H1 (cell line): ENCODE data around the gene P3H3. TPM values are rescaled to one million over a fixed set of nuclear protein-coding genes. Genes with fewer than 3 reads are reported as not detected.

ENCODE experiments used
- CTCF ChIA-PET: fragments of 300-600 bp; sonication (Branson Sonifier 250); formaldehyde crosslinking; loops from one replicate; lab custom pipeline; 2021; ENCODE audit not compliant: partially characterized antibody; lab: Charles Lee
- POLR2A ChIA-PET: fragments of 300-600 bp; sonication (Branson Sonifier 250); formaldehyde crosslinking; loops from one replicate; lab custom pipeline; 2021; ENCODE audit warnings: inconsistent platforms; ENCODE audit not compliant: partially characterized antibody; lab: Charles Lee
- DNase-seq, 2 experiments: peaks; one replicate each; pipeline versions ENCODE4 v3.0.0 to v3.0.0-alpha.2; 2010 to 2022; ENCODE audit warnings: low spot score in 2 of 2, low read depth in 1 of 2, mixed read lengths in 1 of 2
- FAIRE-seq: peaks from 2 replicates; lab custom pipeline; 2011; peaks lifted over from hg19 to GRCh38; lab: Jason Lieb, UNC
- H2AFZ ChIP-seq: 2 replicates; pipeline ENCODE4 v1.8.1; 2012; ENCODE audit warnings: low read length, inconsistent platforms
- H2AK5ac ChIP-seq: 2 replicates; pipeline ENCODE4 v1.6.1; 2013; ENCODE audit warnings: low read depth, low read length
- H2BK120ac ChIP-seq: replicated peaks from 2 replicates; pipeline ENCODE3; 2013; ENCODE audit warnings: low read depth, low read length, inconsistent platforms
- H2BK12ac ChIP-seq: 2 replicates; pipeline ENCODE4 v1.6.1; 2013; ENCODE audit warnings: low read depth, low read length
- H2BK15ac ChIP-seq: 2 replicates; pipeline ENCODE4 v1.6.1; 2013; ENCODE audit warnings: low read length
- H2BK20ac ChIP-seq: 2 replicates; pipeline ENCODE4 v1.6.1; 2013; ENCODE audit warnings: low read length
- H2BK5ac ChIP-seq: 2 replicates; pipeline ENCODE4 v1.6.1; 2013; ENCODE audit warnings: low read depth, low read length
- H3K14ac ChIP-seq: 2 replicates; pipeline ENCODE4 v1.6.1; 2013; ENCODE audit warnings: inconsistent platforms; ENCODE audit not compliant: insufficient read length
- H3K18ac ChIP-seq: 2 replicates; pipeline ENCODE4 v1.6.1; 2013; ENCODE audit warnings: low read length; ENCODE audit errors: extremely low read depth
- H3K23ac ChIP-seq: 2 replicates; pipeline ENCODE4 v1.6.1; 2013; ENCODE audit warnings: inconsistent platforms; ENCODE audit not compliant: insufficient read length
- H3K23me2 ChIP-seq: 2 replicates; pipeline ENCODE4 v1.6.1; 2013; ENCODE audit warnings: low read depth, low read length
- H3K27ac ChIP-seq: 2 replicates; pipeline ENCODE4 v1.6.1; 2011; ENCODE audit warnings: low read depth, low read length, inconsistent platforms
- H3K27me3 ChIP-seq, 4 experiments: replicated peaks in 1 of 4; 1 replicate in 1 of 4; 2 replicates in 3 of 4; pipeline versions ENCODE4 v1.6.1 to v1.8.1; 2011 to 2013; ENCODE audit warnings: low read length in 3 of 4, mild to moderate bottlenecking in 3 of 4, inconsistent platforms in 2 of 4, mixed read lengths in 2 of 4, moderate library complexity in 1 of 4; ENCODE audit not compliant: control insufficient read depth in 3 of 4, insufficient read depth in 3 of 4; ENCODE audit errors: extremely low read depth in 1 of 4
- H3K36me3 ChIP-seq, 4 experiments: 2 replicates each; pipeline versions ENCODE4 v1.6.1 to v1.8.1; 2011 to 2013; ENCODE audit warnings: mild to moderate bottlenecking in 4 of 4, low read length in 3 of 4, moderate library complexity in 2 of 4, control low read depth in 1 of 4, inconsistent platforms in 1 of 4; ENCODE audit not compliant: insufficient read depth in 4 of 4, control insufficient read depth in 2 of 4
- H3K4ac ChIP-seq: replicated peaks from 2 replicates; pipeline ENCODE3; 2013; ENCODE audit warnings: low read length, low read depth, mixed read lengths, inconsistent platforms; ENCODE audit not compliant: insufficient read length
- H3K4me1 ChIP-seq, 4 experiments: replicated peaks in 1 of 4; 1 replicate in 1 of 4; 2 replicates in 3 of 4; pipeline versions ENCODE4 v1.6.1 to v1.8.1; 2011 to 2013; ENCODE audit warnings: low read length in 3 of 4, inconsistent platforms in 2 of 4, mixed read lengths in 1 of 4; ENCODE audit not compliant: insufficient read depth in 4 of 4, control insufficient read depth in 3 of 4
- H3K4me2 ChIP-seq, 2 experiments: 2 replicates each; pipeline versions ENCODE4 v1.6.1 to v1.8.1; 2011 to 2013; ENCODE audit warnings: low read depth in 2 of 2, low read length in 2 of 2, control low read depth in 1 of 2, inconsistent platforms in 1 of 2, mild to moderate bottlenecking in 1 of 2; ENCODE audit not compliant: insufficient read depth in 1 of 2
- H3K4me3 ChIP-seq, 4 experiments: fragments of 200-600, 300-600 bp in 1 of 4; sonication (generic), shearing (Covaris generic), sonication (Bioruptor Twin) in 1 of 4; 2 replicates each; pipeline versions ENCODE4 v1.5.1 to v1.8.1; 2011 to 2016; ENCODE audit warnings: low read length in 4 of 4, low read depth in 3 of 4, control low read depth in 2 of 4, inconsistent platforms in 2 of 4, mild to moderate bottlenecking in 2 of 4, mixed read lengths in 1 of 4, moderate library complexity in 1 of 4; ENCODE audit not compliant: insufficient read depth in 2 of 4; ENCODE audit errors: extremely low read depth in 1 of 4
- H3K56ac ChIP-seq: replicated peaks from 2 replicates; pipeline ENCODE3; 2013; ENCODE audit warnings: low read depth, mild to moderate bottlenecking, mixed read lengths, low read length, inconsistent platforms; ENCODE audit not compliant: insufficient read length
- H3K79me1 ChIP-seq: 2 replicates; pipeline ENCODE4 v1.6.1; 2013; ENCODE audit warnings: low read depth, low read length, control low read depth
- H3K79me2 ChIP-seq, 2 experiments: 2 replicates each; pipeline versions ENCODE4 v1.6.1 to v1.8.1; 2012 to 2013; ENCODE audit warnings: low read length in 2 of 2, mild to moderate bottlenecking in 2 of 2, inconsistent platforms in 1 of 2; ENCODE audit not compliant: insufficient read depth in 2 of 2, control insufficient read depth in 1 of 2
- H3K9ac ChIP-seq, 4 experiments: replicated peaks in 1 of 4; 1 replicate in 1 of 4; 2 replicates in 3 of 4; pipeline versions ENCODE4 v1.6.1 to v1.8.1; 2011 to 2013; ENCODE audit warnings: low read depth in 3 of 4, low read length in 3 of 4, control low read depth in 2 of 4, mild to moderate bottlenecking in 2 of 4, moderate library complexity in 2 of 4, inconsistent platforms in 1 of 4; ENCODE audit errors: extremely low read depth in 1 of 4
- H3K9me3 ChIP-seq, 2 experiments: 2 replicates each; pipeline versions ENCODE4 v1.6.1 to v1.8.1; 2012 to 2013; ENCODE audit warnings: mild to moderate bottlenecking in 2 of 2, moderate library complexity in 2 of 2, control low read depth in 1 of 2, inconsistent platforms in 1 of 2, low read depth in 1 of 2, low read length in 1 of 2, mixed read lengths in 1 of 2; ENCODE audit not compliant: insufficient read depth in 2 of 2
- H4K20me1 ChIP-seq, 2 experiments: replicated peaks in 1 of 2; 2 replicates each; pipeline versions ENCODE3 to v1.8.1; 2011 to 2013; ENCODE audit warnings: inconsistent platforms in 2 of 2, low read length in 2 of 2, mild to moderate bottlenecking in 1 of 2; ENCODE audit not compliant: insufficient read depth in 2 of 2, control insufficient read depth in 1 of 2
- H4K5ac ChIP-seq: 2 replicates; pipeline ENCODE4 v1.6.1; 2013; ENCODE audit warnings: low read length, low read depth, mixed read lengths, inconsistent platforms; ENCODE audit not compliant: insufficient read length
- H4K8ac ChIP-seq: 2 replicates; pipeline ENCODE4 v1.8.0; 2013; ENCODE audit warnings: mild to moderate bottlenecking, moderate library complexity, low read length, inconsistent platforms; ENCODE audit not compliant: insufficient read depth; ENCODE audit errors: extremely low read depth
- H4K91ac ChIP-seq: replicated peaks from 2 replicates; pipeline ENCODE3; 2013; ENCODE audit warnings: low read length, mixed read lengths, inconsistent platforms; ENCODE audit not compliant: insufficient read length
- FOSL1 ChIP-seq: IDR thresholded peaks from 2 replicates; pipeline ENCODE4 v1.6.1; 2011; ENCODE audit warnings: mild to moderate bottlenecking, low read depth, low read length, moderate library complexity; ENCODE audit not compliant: insufficient read depth
- SIRT6 ChIP-seq: IDR thresholded peaks from one replicate; pipeline ENCODE4 v1.7.1; 2012; ENCODE audit warnings: low read length, inconsistent platforms
- SIX5 ChIP-seq: IDR thresholded peaks from 2 replicates; pipeline ENCODE4 v1.6.1; 2011; ENCODE audit warnings: mild to moderate bottlenecking, low read depth, low read length
- TEAD4 ChIP-seq: IDR thresholded peaks from 2 replicates; pipeline ENCODE4 v1.6.1; 2012; ENCODE audit warnings: low read depth, low read length, inconsistent platforms, mixed read lengths
- ZNF274 ChIP-seq: IDR thresholded peaks from 2 replicates; pipeline ENCODE4 v1.7.0; 2012; ENCODE audit warnings: low read length, borderline replicate concordance; ENCODE audit errors: extremely low read depth
- WGBS, 2 experiments: shearing (Covaris generic) in 1 of 2; methylation state at CpG; one replicate each; pipeline versions ENCODE4 v1.1.6 to v1.1.7; 2013 to 2015; ENCODE audit warnings: low lambda C conversion rate in 2 of 2, mixed read lengths in 2 of 2, inconsistent platforms in 1 of 2, low coverage in 1 of 2, missing lambda C conversion rate in 1 of 2; ENCODE audit not compliant: insufficient replicate concordance in 2 of 2, insufficient coverage in 1 of 2, insufficient read length in 1 of 2; ENCODE audit errors: extremely low coverage in 1 of 2, missing lambda C conversion rate in 1 of 2; 5-methylcytosine and 5-hydroxymethylcytosine counted together
- polyA plus RNA-seq, 7 experiments: library from polyadenylated mRNA; depleted of rRNA in 3 of 7; stranded (reverse) in 5 of 7; unstranded in 2 of 7; fragments of >200 nt in 5 of 7; fragments of 200-250 nt in 2 of 7; gene quantifications; 1 replicate in 5 of 7; 2 replicates in 1 of 7; 4 replicates in 1 of 7; pipeline versions ENCODE4 v1.2.1 to v1.2.3, GENCODE V29; 2011 to 2013; ENCODE audit warnings: missing spikeins in 2 of 7, mixed read lengths in 2 of 7
- total RNA-seq: library from RNA; stranded (reverse); fragmentation: NEBNext Ultra II Directional; extraction: Animal tissue kit (Norgen Biotek cat#: 25700); gene quantifications from 2 replicates; pipeline ENCODE4 v1.2.1, GENCODE V29; 2021
- TF ChIP-seq, protein P1 (sequence below), 3 experiments: IDR thresholded peaks; 1 replicate in 2 of 3; 2 replicates in 1 of 3; pipeline versions ENCODE4 v1.5.1 to v1.6.1; 2011; ENCODE audit warnings: low read length in 3 of 3, mild to moderate bottlenecking in 3 of 3, inconsistent platforms in 2 of 3, low read depth in 1 of 3, moderate library complexity in 1 of 3; ENCODE audit not compliant: insufficient read depth in 1 of 3; ENCODE audit errors: control extremely low read depth in 1 of 3
- TF ChIP-seq, protein P2 (sequence below): IDR thresholded peaks from 2 replicates; pipeline ENCODE4 v1.6.1; 2012; ENCODE audit warnings: inconsistent platforms

Gene P3H3
- total and polyA plus RNA-seq, 2 of the 8 experiments (the other 6 are each of a cell fraction or from before 2014, with no cell fraction given), result 22.9 to 43.5 TPM

DNA sequence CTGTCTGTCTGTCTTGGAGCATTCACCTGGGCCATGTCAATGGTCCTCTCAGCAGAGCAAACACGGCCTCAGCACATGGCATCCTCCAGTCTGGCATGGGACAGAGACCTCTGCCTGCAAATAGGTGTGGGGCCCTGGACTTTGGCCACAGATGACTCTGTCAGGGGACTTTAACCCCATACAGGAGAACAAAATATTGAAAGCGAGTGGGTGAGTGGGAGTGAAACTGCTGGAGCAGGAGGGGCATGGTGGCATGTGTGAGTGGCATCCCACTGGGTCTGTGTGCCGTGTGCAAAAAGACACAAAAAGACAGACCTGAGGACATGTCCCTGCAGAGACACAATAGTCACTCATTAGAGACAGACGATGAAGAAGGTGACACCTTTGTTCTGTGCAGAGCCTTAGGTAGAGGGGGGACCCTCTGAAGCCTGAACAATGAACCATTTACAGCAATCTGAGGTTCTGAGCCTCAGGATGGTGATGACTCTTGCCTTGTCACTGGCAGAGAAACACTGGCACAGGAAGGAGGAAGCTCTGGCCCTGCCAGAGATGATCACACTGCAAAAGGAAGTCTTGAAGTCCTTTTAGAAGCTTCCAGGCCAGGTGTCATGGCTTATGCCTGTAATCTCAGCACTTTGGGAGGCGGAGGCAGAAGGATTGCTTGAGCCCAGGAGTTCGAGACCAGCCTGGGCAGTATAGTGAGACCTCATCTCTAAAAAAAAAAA is 48.3 kb upstream of the P3H3 start:
- Histone ChIP-seq H3K14ac (no peak overlapping the region), H2BK15ac (peak overlapping the region; percentile 83), H3K4me1 (peaks cover 5 to 18% (median 10%) of the 10 kb centered on the region in 4 experiments), H3K23ac (no peak overlapping the region), H3K23me2 (peaks cover 10% of the 10 kb centered on the region), H3K27me3 (peaks cover 0 to 13% (median 8%) of the 10 kb centered on the region in 4 experiments; a peak in 5 of 7 replicates), H3K4me3 (no peak overlapping the region), H2BK20ac (peak overlapping the region; percentile 94), H2BK120ac (no peak overlapping the region), H4K20me1 (no peaks in the 10 kb centered on the region), H2BK5ac (no peak overlapping the region), H3K9me3 (no peaks in the 10 kb centered on the region), H3K4me2 (no peak overlapping the region; a peak in 1 of 4 replicates), H3K27ac (no peak overlapping the region), H2AFZ (no peak overlapping the region), H3K18ac (no peak overlapping the region), H4K91ac (peak overlapping the region; percentile 81), H2BK12ac (peak overlapping the region; percentile 68), H3K9ac (no peak overlapping the region), H3K79me2 (no peaks in the 10 kb centered on the region)
- WGBS, 2 experiments, result 87% methylated on average over 5 of the region's 6 CpGs; no CpG with 5 or more reads in 1 of the 2 experiments
- FAIRE-seq (no peak), DNase-seq (no peak)
- POLR2A ChIA-PET, result interaction anchor here (0.9 to 10.4 kb wide), 8 partner anchors 12 to 91 kb away, joined by 3 to 97 read pairs (median 5); partner anchors contain the start of genes GPR162, MLF2, PTMS and TPI1
- TF ChIP-seq SIRT6 (no peak), ZNF274 (no peak), TEAD4 (no peak), SIX5 (no peak), FOSL1 (no peak)
- TF ChIP-seq, protein P1, sequence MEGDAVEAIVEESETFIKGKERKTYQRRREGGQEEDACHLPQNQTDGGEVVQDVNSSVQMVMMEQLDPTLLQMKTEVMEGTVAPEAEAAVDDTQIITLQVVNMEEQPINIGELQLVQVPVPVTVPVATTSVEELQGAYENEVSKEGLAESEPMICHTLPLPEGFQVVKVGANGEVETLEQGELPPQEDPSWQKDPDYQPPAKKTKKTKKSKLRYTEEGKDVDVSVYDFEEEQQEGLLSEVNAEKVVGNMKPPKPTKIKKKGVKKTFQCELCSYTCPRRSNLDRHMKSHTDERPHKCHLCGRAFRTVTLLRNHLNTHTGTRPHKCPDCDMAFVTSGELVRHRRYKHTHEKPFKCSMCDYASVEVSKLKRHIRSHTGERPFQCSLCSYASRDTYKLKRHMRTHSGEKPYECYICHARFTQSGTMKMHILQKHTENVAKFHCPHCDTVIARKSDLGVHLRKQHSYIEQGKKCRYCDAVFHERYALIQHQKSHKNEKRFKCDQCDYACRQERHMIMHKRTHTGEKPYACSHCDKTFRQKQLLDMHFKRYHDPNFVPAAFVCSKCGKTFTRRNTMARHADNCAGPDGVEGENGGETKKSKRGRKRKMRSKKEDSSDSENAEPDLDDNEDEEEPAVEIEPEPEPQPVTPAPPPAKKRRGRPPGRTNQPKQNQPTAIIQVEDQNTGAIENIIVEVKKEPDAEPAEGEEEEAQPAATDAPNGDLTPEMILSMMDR (IDR thresholded peaks at IDR 0.05; ENCODE audit: control extremely low read depth in 1 of 3, insufficient read depth in 1 of 3, low read depth in 1 of 3, low read length in 3 of 3), result no peak
- TF ChIP-seq, protein P2, sequence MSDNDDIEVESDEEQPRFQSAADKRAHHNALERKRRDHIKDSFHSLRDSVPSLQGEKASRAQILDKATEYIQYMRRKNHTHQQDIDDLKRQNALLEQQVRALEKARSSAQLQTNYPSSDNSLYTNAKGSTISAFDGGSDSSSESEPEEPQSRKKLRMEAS, result no peak
- TF ChIP-seq, all 59 proteins: peak for 0
- H4K8ac ChIP-seq, result no peak overlapping the region
- no peak overlapping the region for H4K5ac ChIP-seq
- H3K4ac ChIP-seq, result no peak overlapping the region
- CTCF ChIA-PET, result interaction anchor here (0.7 to 29.6 kb wide), 15 partner anchors 11 to 149 kb away, joined by 3 to 532 read pairs (median 3); partner anchors contain the start of genes GNB3, GPR162, LAG3 and MLF2
- no peak overlapping the region for H3K56ac ChIP-seq
- 0 out of 2 replicates have a peak overlapping the region, but pooled peaks have one; percentile 26 for H2AK5ac ChIP-seq
- no peaks in the 10 kb centered on the region for H3K36me3 ChIP-seq
- H3K79me1 ChIP-seq, result no peaks in the 10 kb centered on the region
